Measurements from ENCODE around the gene GRK5.

GRK5 gene

GRCh38 chr10:119374236-119374635, 166.9 kb downstream of the GRK5 start:
- no peak overlapping the region for H3K4me3 ChIP-seq (ENCODE audit: low read depth, low read length)

GRCh38 chr10:119375574-119376272, 168.4 kb downstream of the GRK5 start:
- H3K4me3 ChIP-seq (ENCODE audit: low read depth, low read length), result no peak overlapping the region

- no peak overlapping the region for H3K4me3 ChIP-seq (ENCODE audit: low read depth, low read length)
These were observed 170.1 kb downstream of the GRK5 start for GRCh38 chr10:119377451-119377957.

GRCh38 chr10:119377958-119378736, 170.8 kb downstream of the GRK5 start:
- H3K4me3 ChIP-seq (ENCODE audit: low read depth, low read length), result no peak overlapping the region

GRCh38 chr10:119378737-119379067, 171.3 kb downstream of the GRK5 start:
- H3K4me3 ChIP-seq (ENCODE audit: low read depth, low read length), result no peak overlapping the region

GRCh38 chr10:119379466-119380071, 172.2 kb downstream of the GRK5 start:
- H3K4me3 ChIP-seq (ENCODE audit: low read depth, low read length), result no peak overlapping the region

GRCh38 chr10:119383174-119383856, 175.9 kb downstream of the GRK5 start:
- no peak overlapping the region for H3K4me3 ChIP-seq (ENCODE audit: low read depth, low read length)

GRCh38 chr10:119384127-119384526, 176.8 kb downstream of the GRK5 start:
- H3K4me3 ChIP-seq (ENCODE audit: low read depth, low read length), result no peak overlapping the region

GRCh38 chr10:119386666-119387065, 179.3 kb downstream of the GRK5 start:
- H3K4me3 ChIP-seq (ENCODE audit: low read depth, low read length), result no peak overlapping the region

- no peak overlapping the region for H3K4me3 ChIP-seq (ENCODE audit: low read depth, low read length)
These were observed 181.5 kb downstream of the GRK5 start for GRCh38 chr10:119388849-119389345.

- H3K4me3 ChIP-seq (ENCODE audit: low read depth, low read length), result no peak overlapping the region
These were observed 184.3 kb downstream of the GRK5 start for GRCh38 chr10:119391440-119392251.

- H3K4me3 ChIP-seq (ENCODE audit: low read depth, low read length), result no peak overlapping the region
These were observed 185.6 kb downstream of the GRK5 start for GRCh38 chr10:119393019-119393418.

GRCh38 chr10:119393421-119393820, 186.1 kb downstream of the GRK5 start:
- no peak overlapping the region for H3K4me3 ChIP-seq (ENCODE audit: low read depth, low read length)

GRCh38 chr10:119393845-119394244, 186.5 kb downstream of the GRK5 start:
- H3K4me3 ChIP-seq (ENCODE audit: low read depth, low read length), result no peak overlapping the region

GRCh38 chr10:119394657-119395279, 187.4 kb downstream of the GRK5 start:
- H3K4me3 ChIP-seq (ENCODE audit: low read depth, low read length), result no peak overlapping the region

GRCh38 chr10:119395280-119396007, 188.1 kb downstream of the GRK5 start:
- no peak overlapping the region for H3K4me3 ChIP-seq (ENCODE audit: low read depth, low read length)

- H3K4me3 ChIP-seq (ENCODE audit: low read depth, low read length), result no peak overlapping the region
These were observed 188.8 kb downstream of the GRK5 start for GRCh38 chr10:119396008-119396708.

GRCh38 chr10:119396709-119397071, 189.3 kb downstream of the GRK5 start:
- H3K4me3 ChIP-seq (ENCODE audit: low read depth, low read length), result no peak overlapping the region

- no peak overlapping the region for H3K4me3 ChIP-seq (ENCODE audit: low read depth, low read length)
These were observed 190.0 kb downstream of the GRK5 start for GRCh38 chr10:119397416-119397815.
